ENCODE results near the gene GRIA4.
"Not testable (repeated sequence)": the region's sequence is repeated elsewhere in the genome, so short reads cannot be mapped to it uniquely, and the experiment has no call there.

Gene GRIA4

DNA sequence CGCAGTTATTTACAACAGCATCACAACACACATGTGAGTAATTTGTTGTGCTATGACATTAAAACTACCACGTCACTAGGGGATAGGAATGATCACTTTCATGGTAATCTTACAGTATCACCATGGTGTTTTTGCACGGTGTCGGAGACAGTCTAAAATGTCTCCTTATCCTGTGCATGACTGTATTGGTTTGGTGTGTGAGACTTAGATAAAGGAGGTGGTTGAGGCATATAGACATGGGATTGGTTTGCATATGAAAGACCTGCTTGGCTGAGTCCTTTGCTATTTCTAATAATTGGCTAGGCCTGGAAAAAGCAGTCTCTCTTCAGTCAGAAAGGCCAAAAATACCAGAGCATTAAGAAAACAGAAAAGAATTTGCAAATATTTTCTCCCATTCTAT is 382.0 kb downstream of the GRIA4 start:
- TF ChIP-seq GABPA (IDR thresholded peaks at IDR 0.05; ENCODE audit: low read depth) (no peak), POLR2AphosphoS5 (IDR thresholded peaks at IDR 0.05; ENCODE audit: low read depth) (no peak)

DNA sequence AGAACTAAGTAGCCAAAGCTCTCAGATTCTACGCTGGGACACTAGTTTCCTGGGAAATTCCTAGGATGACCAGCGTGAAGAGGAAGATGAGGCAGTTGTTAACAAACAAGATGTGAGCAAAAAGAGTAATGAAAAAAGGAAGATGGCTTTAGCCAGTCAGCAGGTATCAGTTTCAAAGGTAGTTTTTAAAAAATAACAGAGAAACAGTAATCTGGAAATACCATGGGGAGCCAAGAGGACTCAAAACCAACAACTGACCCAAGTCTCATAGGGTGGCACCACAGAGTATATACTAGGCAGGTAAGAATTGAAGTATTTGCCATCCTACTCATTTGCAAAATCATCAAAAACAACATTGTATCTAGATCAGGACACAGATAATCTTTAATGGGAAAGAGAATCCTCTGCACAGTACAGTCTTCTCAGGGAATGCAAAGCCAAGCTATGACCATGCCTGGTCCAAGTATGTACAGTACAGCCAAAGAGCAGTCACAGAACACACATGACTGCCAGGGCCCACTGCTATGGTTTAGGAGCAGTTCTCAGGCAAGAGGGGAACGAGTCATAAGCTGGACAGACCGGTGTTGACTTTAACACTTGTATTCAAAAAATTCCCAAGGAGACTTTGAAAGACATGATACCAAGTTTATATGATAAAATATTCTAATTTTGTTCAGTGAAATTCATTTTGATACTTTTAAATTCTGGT is 391.6 kb downstream of the GRIA4 start:
- H3K27me3 ChIP-seq (ENCODE audit: insufficient read depth, poor library complexity, severe bottlenecking), result no peaks in the 10 kb centered on the region
- TF ChIP-seq GABPA (IDR thresholded peaks at IDR 0.05; ENCODE audit: low read depth) (no peak), CTCF (IDR thresholded peaks at IDR 0.05; ENCODE audit: insufficient read depth, low read length) (no peak), POLR2AphosphoS5 (IDR thresholded peaks at IDR 0.05; ENCODE audit: low read depth) (no peak), SPI1 (IDR thresholded peaks at IDR 0.05; ENCODE audit: borderline replicate concordance, low read depth) (no peak)
- TF ChIP-seq, protein P1, sequence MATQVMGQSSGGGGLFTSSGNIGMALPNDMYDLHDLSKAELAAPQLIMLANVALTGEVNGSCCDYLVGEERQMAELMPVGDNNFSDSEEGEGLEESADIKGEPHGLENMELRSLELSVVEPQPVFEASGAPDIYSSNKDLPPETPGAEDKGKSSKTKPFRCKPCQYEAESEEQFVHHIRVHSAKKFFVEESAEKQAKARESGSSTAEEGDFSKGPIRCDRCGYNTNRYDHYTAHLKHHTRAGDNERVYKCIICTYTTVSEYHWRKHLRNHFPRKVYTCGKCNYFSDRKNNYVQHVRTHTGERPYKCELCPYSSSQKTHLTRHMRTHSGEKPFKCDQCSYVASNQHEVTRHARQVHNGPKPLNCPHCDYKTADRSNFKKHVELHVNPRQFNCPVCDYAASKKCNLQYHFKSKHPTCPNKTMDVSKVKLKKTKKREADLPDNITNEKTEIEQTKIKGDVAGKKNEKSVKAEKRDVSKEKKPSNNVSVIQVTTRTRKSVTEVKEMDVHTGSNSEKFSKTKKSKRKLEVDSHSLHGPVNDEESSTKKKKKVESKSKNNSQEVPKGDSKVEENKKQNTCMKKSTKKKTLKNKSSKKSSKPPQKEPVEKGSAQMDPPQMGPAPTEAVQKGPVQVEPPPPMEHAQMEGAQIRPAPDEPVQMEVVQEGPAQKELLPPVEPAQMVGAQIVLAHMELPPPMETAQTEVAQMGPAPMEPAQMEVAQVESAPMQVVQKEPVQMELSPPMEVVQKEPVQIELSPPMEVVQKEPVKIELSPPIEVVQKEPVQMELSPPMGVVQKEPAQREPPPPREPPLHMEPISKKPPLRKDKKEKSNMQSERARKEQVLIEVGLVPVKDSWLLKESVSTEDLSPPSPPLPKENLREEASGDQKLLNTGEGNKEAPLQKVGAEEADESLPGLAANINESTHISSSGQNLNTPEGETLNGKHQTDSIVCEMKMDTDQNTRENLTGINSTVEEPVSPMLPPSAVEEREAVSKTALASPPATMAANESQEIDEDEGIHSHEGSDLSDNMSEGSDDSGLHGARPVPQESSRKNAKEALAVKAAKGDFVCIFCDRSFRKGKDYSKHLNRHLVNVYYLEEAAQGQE (IDR thresholded peaks at IDR 0.05; ENCODE audit: insufficient replicate concordance, low read depth), result no peak
- H3K4me3 ChIP-seq (replicated peaks; ENCODE audit: insufficient read depth, low read length), result no peak overlapping the region
- DNase-seq (ENCODE audit: low read depth in 1 of 2, low spot score in 1 of 2), result no peak
- H3K27ac ChIP-seq (replicated peaks), result no peak overlapping the region

More for the DNA sequence above, 382.0 kb downstream of the GRIA4 start:
- no peak overlapping the region for H3K4me3 ChIP-seq (replicated peaks; ENCODE audit: insufficient read depth, low read length)
- H3K27ac ChIP-seq (replicated peaks), result no peak overlapping the region
- H3K27me3 ChIP-seq (ENCODE audit: insufficient read depth, poor library complexity, severe bottlenecking), result no peaks in the 10 kb centered on the region
- DNase-seq (ENCODE audit: low read depth in 1 of 2, low spot score in 1 of 2), result no peak

GRCh38 chr11:106003094-106003493 is 393.2 kb downstream of the GRIA4 start:
- H3K4me3 ChIP-seq (replicated peaks; ENCODE audit: insufficient read depth, low read length); H3K27me3 ChIP-seq (ENCODE audit: insufficient read depth, poor library complexity, severe bottlenecking); DNase-seq (ENCODE audit: low read depth in 1 of 2, low spot score in 1 of 2); H3K27ac ChIP-seq (replicated peaks): not testable (repeated sequence)

- TF ChIP-seq, protein P1 (IDR thresholded peaks at IDR 0.05; ENCODE audit: insufficient replicate concordance, low read depth), result no peak
- TF ChIP-seq SPI1 (IDR thresholded peaks at IDR 0.05; ENCODE audit: borderline replicate concordance, low read depth) (no peak), CTCF (IDR thresholded peaks at IDR 0.05; ENCODE audit: insufficient read depth, low read length) (no peak), POLR2AphosphoS5 (IDR thresholded peaks at IDR 0.05; ENCODE audit: low read depth) (no peak)
- Histone ChIP-seq H3K27me3 (ENCODE audit: insufficient read depth, poor library complexity, severe bottlenecking) (no peaks in the 10 kb centered on the region), H3K4me3 (replicated peaks; ENCODE audit: insufficient read depth, low read length) (no peak overlapping the region), H3K27ac (replicated peaks) (no peak overlapping the region)
- DNase-seq (ENCODE audit: low read depth in 1 of 2, low spot score in 1 of 2), result no peak
These were observed 401.6 kb downstream of the GRIA4 start for GRCh38 chr11:106011481-106011880.

- no peaks in the 10 kb centered on the region for H3K27me3 ChIP-seq (ENCODE audit: insufficient read depth, poor library complexity, severe bottlenecking)
- H3K4me3 ChIP-seq (replicated peaks; ENCODE audit: insufficient read depth, low read length), result no peak overlapping the region
- no peak overlapping the region for H3K27ac ChIP-seq (replicated peaks)
- no peak for DNase-seq (ENCODE audit: low read depth in 1 of 2, low spot score in 1 of 2)
- no peak for TF ChIP-seq SPI1 (IDR thresholded peaks at IDR 0.05; ENCODE audit: borderline replicate concordance, low read depth)
- TF ChIP-seq GABPA (IDR thresholded peaks at IDR 0.05; ENCODE audit: low read depth), result no peak
- no peak for TF ChIP-seq POLR2AphosphoS5 (IDR thresholded peaks at IDR 0.05; ENCODE audit: low read depth)
- no peak for TF ChIP-seq CTCF (IDR thresholded peaks at IDR 0.05; ENCODE audit: insufficient read depth, low read length)
- TF ChIP-seq, protein P1 (IDR thresholded peaks at IDR 0.05; ENCODE audit: insufficient replicate concordance, low read depth), result no peak
These were observed 402.9 kb downstream of the GRIA4 start for GRCh38 chr11:106012744-106013143.

All from HL-60 (cell line).